GM03348 (cell line): ENCODE measurements around the gene EIF2B1.
"Not testable (repeated sequence)": the region's sequence is repeated elsewhere in the genome, so short reads cannot be mapped to it uniquely, and the experiment has no call there.

ENCODE experiments used
- DNase-seq: peaks from one replicate; pipeline ENCODE4 v3.0.0; 2012; ENCODE audit warnings: low spot score

EIF2B1 gene

GRCh38 chr12:123617580-123617979 lies 15.9 kb downstream of the EIF2B1 start:
- DNase-seq = no peak

GRCh38 chr12:123617144-123617543 lies 16.3 kb downstream of the EIF2B1 start:
- no peak for DNase-seq

- DNase-seq = peak; percentile 61
These were observed 19.0 kb downstream of the EIF2B1 start for GRCh38 chr12:123614531-123614930.

DNA sequence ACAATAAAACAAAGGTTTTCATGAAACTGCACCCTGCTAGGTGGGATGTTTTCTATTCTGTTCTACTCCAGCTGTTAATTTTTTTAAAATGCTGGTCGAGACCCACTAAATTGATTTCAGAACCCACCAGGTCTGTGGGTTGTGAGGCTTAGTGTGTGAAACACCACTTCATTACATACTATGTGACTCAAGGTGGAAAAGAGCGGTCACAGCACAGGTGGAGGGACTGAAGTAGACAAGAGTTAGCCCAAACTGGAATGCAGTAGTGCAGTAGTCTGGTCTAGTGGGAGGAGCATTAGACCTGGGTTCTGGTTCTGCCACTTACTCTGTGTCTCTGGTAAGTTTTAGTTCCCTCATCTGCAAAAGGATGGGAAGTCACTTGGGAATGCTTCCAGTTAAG lies 19.4 kb downstream of the EIF2B1 start:
- DNase-seq = no peak

DNA sequence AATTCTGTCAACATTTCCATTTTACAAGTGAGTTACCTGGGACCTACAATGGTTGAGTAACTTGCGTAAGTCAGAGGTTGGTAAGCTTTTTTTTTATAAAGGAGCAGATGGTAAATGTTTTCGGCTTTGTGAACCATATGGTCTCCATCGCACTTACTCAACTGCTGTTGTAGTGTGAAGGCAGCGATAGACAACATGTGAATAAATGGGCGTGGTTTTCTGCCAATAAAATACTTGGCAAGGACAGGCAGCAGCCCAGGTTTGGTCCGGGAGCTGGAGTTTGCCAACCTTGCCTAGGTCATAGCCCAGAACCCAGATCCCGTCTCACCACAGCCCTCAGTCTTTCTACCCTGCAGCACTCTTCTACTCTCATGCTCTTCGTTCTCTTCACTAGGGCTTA lies 25.3 kb downstream of the EIF2B1 start:
- DNase-seq = no peak

DNA sequence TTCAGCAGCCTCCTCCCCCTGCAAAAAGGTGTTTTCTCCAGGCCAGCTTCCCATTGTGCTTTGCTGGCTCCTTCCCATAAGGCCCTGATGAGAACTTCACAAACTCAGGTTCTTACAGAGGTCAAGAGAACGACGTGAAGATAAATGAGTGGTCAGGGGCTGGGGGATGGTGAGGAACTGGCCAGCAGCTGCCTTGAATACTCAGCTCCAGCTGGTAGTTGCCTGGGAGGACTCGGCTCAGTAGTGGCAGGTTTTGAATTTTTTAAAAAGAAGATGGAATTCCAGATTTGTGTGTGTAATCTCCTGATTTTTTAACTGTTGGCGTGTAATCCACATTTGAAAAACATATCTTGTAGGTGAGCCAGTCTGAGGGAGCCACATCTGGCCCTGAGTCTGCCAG lies 25.7 kb downstream of the EIF2B1 start:
- DNase-seq = no peak

- DNase-seq = not testable (repeated sequence)
These were observed 30.0 kb downstream of the EIF2B1 start for GRCh38 chr12:123603495-123603894.

DNA sequence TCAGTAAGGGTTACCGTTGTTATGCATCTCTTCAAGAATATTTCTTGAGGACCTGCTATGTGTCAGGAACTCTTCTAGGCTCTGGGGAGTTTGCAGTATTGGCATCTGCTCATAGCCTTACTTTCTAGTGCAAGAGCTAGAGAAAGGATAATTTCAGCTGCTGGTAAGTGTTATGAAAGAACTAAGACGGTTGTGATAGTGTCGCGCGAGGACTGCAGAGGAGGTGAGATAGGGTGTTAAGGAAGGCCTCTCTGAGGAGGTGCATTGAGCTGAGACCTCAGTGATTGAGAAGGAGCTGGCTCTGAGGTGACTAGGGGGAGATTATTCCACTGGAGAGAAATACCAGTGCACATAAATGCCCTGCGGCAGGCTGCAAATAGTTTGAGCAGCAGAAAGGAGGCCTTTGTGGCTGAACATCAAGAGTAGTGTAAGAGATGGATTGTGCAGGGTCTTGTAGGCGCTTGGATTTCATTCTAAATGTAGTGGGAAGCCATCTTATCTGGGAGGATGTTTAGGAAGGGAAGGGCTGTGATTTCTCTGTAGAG lies 30.8 kb downstream of the EIF2B1 start:
- peak; percentile 17 for DNase-seq

GRCh38 chr12:123601602-123602489 lies 31.6 kb downstream of the EIF2B1 start, which contains the start of gene DDX55:
Gene DDX55 (plus strand): TSS chr12:123602099. CDS start chr12:123602149, 50 bp downstream.
- peak; percentile 92 for DNase-seq

- DNase-seq = no peak
These were observed 33.8 kb downstream of the EIF2B1 start for GRCh38 chr12:123599721-123600120.

DNA sequence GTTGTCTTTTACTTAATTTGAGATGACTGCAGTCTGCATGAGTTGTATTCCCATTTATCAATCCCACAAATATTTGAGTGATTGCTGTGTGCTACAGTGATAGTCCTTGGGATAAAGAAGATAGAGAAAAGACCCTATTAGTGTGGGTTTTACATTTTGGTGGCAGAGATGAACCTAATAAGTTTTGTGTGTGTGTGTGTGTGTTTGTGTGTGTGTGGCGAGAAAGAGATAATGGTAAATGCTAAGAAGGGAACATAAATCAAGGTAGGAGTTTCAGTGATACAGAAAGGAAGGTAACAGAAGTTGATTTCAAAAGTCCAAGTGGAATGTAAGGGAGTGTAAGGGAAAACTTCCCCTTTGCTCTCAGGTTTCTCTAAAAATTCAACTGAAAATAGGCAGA lies 34.2 kb downstream of the EIF2B1 start:
- DNase-seq = no peak

GRCh38 chr12:123598522-123598921 lies 35.0 kb downstream of the EIF2B1 start:
- no peak for DNase-seq

DNA sequence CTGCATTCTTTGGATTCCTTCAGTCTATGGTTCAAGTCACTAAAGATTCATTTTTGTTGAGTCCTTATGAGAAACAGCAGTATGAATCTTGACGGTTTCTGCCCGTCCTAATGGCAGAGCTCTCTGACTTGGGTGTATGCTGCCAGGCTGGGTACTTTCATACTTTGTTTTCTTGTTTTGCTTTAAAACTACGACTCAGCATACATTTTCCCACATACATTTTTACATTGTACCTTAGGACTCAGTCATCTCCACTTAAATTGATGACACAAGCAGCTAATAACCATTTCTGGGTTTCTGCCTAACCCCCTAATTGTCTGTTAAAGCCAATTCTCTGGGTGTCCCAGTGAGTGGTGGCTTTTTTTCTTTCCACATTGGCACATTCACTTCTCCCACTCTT lies 36.4 kb downstream of the EIF2B1 start:
- no peak for DNase-seq

GRCh38 chr12:123595729-123596128 lies 37.8 kb downstream of the EIF2B1 start:
- no peak for DNase-seq

DNA sequence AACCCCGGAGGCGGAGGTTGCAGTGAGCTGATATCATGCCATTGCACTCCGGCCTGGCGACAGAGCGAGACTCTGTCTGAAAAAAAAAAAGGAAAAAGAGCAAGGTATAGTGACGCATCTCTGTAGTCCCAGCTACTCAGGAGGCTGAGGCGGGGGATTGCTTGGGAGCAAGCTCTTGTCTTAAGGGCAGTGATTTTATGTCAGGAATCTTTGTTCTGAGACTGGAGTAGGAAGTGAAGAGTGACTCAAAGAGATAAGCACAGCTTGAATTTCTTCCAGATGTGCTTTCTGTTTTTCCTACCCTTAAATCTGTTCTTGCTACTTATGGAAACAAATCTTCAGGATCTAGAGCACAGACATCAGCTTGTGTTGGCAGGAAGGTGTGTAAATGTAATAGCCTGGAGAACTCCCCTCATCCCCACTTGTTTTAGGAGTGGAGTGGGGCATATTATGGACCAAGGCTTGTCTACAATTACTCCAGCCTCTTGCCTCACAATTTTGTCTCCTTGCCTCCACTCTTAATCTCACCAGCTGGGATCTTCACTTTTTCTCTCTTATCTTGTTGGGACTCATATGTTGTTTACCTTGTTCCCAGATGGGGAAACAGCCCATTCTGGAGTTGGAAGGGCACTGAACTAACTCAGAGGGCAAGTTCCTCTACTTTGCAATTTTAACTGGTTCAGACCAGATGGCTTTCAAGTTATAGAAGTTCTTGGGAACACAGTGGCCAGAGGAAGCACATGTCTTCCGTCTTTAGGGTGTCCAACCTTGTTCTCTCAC lies 41.6 kb downstream of the EIF2B1 start:
- DNase-seq = peak; percentile 13

DNA sequence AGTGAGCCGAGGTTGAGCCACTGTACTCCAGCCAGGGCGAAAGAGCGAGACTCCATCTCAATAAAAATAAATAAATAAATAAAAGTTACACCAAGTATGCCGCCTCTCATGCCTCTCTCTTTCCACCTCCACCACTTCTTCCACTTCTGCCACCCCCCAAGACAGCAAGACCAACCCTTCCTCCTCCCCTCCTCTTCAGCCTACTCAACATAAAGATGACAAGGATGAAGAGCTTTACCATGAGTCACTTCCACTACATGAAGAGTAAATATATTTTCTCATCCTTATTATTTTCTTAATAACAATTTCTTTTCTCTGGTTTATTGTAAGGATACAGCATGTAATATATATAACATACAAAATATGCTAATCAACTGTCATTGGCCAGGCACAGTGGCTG lies 52.7 kb downstream of the EIF2B1 start:
- no peak for DNase-seq

DNA sequence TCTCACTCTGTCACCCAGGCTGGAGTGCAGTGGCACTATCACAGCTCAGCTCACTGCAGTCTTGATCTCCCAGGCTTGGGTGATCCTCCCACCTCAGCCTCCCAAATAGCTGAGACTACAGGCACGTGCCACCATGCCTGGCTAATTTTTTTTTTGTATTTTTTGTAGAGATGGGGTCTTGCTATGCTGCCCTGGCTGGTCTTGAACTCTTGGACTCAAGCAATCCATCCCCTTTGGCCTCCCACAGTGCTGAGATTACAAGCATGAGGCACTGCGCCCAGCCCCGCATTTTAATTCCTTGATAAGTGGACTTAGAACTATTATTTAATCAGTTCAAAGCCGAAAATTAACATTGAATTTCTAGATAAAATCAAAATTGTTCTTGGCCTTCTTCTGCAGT lies 54.7 kb downstream of the EIF2B1 start:
- not testable (repeated sequence) for DNase-seq

DNA sequence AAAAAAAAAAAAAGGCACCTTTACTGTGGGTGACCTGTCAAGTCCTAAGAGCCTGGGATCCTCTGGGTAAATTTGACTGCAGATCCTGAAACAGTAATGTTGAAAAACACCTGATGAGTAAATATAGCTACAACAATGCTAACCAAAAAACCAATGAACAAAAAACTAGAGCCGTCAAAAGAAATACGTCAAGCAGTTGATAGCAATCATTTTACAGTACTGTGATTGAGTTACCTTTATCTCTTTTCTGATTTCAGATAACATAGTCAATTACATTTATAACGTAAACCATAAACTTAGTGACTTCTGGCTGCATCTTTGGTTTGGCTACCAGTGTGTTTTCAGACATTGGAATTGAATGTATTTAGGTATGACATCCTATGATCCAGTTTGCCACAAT lies 55.2 kb downstream of the EIF2B1 start:
- DNase-seq = no peak

DNA sequence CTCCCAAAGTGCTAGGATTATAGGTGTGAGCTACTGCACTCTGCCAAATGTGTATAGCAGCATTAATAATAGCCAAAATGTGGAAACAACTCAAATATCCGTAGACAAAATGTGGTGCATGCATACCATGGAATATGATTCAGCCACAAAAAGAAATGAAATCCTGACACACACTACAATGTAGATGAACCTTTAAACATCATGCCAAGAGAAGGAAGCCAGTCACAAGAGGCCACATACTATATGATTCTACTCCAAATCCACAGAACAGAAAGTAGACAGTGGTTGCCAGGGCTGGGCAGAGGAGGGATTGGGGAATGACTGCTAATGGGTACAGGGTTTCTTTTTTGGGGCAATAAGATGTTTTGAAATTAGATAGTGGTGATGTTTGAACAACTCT lies 56.9 kb downstream of the EIF2B1 start:
- DNase-seq = no peak

DNA sequence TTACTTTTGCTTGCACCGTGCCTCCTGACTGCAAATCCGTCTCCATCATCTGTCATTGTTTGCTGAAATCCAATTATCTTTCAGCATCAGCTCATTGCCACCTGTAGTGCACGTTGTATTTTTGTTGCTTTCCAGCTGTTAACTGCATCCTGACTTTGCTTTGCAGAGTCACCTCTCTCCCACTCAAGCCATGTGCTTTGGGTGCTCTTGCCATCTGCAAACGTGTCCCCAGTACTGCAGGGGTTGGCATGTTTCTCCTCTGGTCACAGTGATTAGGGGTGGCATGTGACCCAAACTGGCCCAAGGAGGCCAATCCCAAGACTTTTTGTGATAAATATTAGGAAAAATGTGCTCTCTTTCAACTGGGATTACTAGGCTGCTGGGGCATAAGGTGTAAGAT lies 59.6 kb downstream of the EIF2B1 start:
- no peak for DNase-seq

DNA sequence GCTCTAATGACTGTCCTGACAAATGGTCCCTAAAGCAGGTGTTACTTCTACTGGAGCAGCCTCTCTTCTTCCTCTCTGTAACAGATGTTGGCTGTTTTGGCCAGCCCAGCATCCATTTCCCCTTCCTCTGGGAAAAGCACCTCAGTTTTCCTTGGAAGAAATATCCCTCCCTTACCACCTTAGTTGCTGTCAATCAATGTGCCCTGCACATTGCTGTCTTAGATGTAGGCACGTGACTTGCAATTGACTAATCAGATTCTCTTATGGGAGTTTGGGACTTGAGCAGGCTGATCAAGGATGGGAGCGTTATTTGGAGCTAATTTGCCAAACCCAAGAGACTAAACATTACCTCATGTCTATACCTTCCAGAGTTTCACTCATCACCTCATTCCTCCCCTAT lies 61.1 kb downstream of the EIF2B1 start:
- DNase-seq = no peak

GRCh38 chr12:123571343-123571813 lies 62.1 kb downstream of the EIF2B1 start:
- DNase-seq = peak; percentile 74
